ENCODE data around the gene CCDC171. TPM values are rescaled to one million over a fixed set of nuclear protein-coding genes. Genes with fewer than 3 reads are reported as not detected.

CCDC171 gene
- total and polyA plus RNA-seq, 12 donors: 1.2 to 4.9 (median 2.7) TPM

- Histone ChIP-seq H3K4me1 (replicated peaks in 1 of 2) (no peaks in the 10 kb centered on the region), H3K4me3 (no peak overlapping the region), H3K27ac (no peak overlapping the region), H3K36me3 (replicated peaks in 1 of 2) (no peaks in the 10 kb centered on the region), H3K9me3 (replicated peaks in 1 of 3) (no peaks in the 10 kb centered on the region), H3K27me3 (no peaks in the 10 kb centered on the region)
- intact Hi-C loops (cut with DNase I): no loop called here
- DNase-seq: no peak
- 76 to 89% (median 84%) methylated on average over 6 of the region's 6 CpGs for WGBS, 4 donors
- no peak for TF ChIP-seq POLR2A (IDR thresholded peaks at IDR 0.05)
- no peak for TF ChIP-seq CTCF (IDR thresholded peaks at IDR 0.05)
Observed at GRCh38 chr9:15909297-15909696, 356.5 kb downstream of the CCDC171 start.

- H3K27me3 ChIP-seq: no peaks in the 10 kb centered on the region
- TF ChIP-seq POLR2A (IDR thresholded peaks at IDR 0.05) (no peak), CTCF (IDR thresholded peaks at IDR 0.05) (no peak)
- H3K9me3 ChIP-seq (replicated peaks in 1 of 3): peaks cover 0 to 6% (median 0%) of the 10 kb centered on the region in 3 donors
- intact Hi-C loops (cut with DNase I): no loop called here
- H3K4me3 ChIP-seq: no peak overlapping the region
- H3K36me3 ChIP-seq (replicated peaks in 1 of 2): no peaks in the 10 kb centered on the region
- no peak for DNase-seq
- H3K27ac ChIP-seq: no peak overlapping the region
- H3K4me1 ChIP-seq (replicated peaks in 1 of 2): no peaks in the 10 kb centered on the region
Observed at GRCh38 chr9:15915711-15916110, 362.9 kb downstream of the CCDC171 start.

DNA sequence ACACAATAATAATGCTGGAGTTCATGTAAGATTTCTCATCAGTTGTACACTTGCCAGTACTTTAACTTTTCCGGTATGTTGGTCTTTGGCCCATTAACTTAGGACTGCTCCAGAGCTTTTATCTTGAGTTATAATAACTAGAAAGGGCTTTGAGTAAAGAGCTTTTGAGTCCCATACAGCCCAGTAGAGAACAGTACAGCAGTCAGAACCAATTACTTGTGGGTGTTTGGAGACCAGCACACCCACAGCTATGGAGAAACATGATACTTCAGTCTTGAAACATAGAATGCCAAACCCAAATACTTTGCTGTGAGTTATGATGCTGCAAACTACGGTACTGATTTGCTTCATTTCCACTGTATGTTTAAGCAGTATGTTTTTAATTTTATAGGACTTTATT, 374.3 kb downstream of the CCDC171 start:
- TF ChIP-seq POLR2A (IDR thresholded peaks at IDR 0.05) (no peak), CTCF (IDR thresholded peaks at IDR 0.05) (no peak)
- Histone ChIP-seq H3K27me3 (no peaks in the 10 kb centered on the region), H3K36me3 (replicated peaks in 1 of 2) (no peaks in the 10 kb centered on the region), H3K9me3 (replicated peaks in 1 of 3) (no peaks in the 10 kb centered on the region), H3K27ac (no peak overlapping the region), H3K4me1 (replicated peaks in 1 of 2) (no peaks in the 10 kb centered on the region), H3K4me3 (no peak overlapping the region)
- no peak for DNase-seq
- 60 to 72% (median 67%) methylated on average over 2 of the region's 2 CpGs for WGBS, 4 donors
- intact Hi-C loops (cut with DNase I): no loop called here

GRCh38 chr9:15935661-15936305, 382.9 kb downstream of the CCDC171 start:
- TF ChIP-seq POLR2A (IDR thresholded peaks at IDR 0.05) (no peak), CTCF (IDR thresholded peaks at IDR 0.05) (no peak)
- Histone ChIP-seq H3K27ac (no peak overlapping the region), H3K4me1 (replicated peaks in 1 of 2) (no peaks in the 10 kb centered on the region), H3K27me3 (no peaks in the 10 kb centered on the region), H3K36me3 (replicated peaks in 1 of 2) (no peaks in the 10 kb centered on the region), H3K4me3 (no peak overlapping the region), H3K9me3 (replicated peaks in 1 of 3) (no peaks in the 10 kb centered on the region)
- intact Hi-C loops (cut with DNase I): no loop called here
- DNase-seq: no peak
- 71 to 78% (median 73%) methylated on average over 2 of the region's 2 CpGs for WGBS, 4 donors
